ENCODE data around the gene ADORA1.

The ADORA1 gene

DNA sequence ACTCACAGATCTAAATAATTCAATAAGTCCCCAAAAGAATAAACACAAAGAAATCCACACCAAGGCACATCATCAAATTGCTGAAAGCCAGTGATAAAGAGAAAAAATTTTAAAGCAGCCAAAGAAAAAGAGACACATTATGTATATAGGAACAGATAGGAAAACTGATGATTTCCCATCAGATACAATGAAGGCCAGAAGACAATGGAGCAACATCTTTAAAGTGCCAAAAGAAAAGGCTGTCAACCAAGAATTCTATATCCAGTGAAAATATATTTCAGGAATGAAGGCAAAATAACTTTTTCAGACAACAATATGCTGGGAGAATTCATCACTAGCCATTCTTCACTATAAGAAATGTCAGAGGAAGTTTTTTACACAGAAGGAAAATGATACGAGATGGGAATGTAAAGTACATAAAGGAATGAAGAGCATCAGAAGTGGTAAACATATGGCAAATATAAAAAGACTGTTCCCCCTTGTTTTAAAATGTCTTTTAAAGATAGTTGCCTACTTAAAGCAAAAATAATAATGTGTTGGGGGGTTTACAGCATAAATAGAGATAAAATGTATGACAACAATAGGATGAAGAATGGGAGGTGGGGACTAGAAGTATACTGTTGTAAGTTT, 32.4 kb upstream of the ADORA1 start:
- no peaks in the 10 kb centered on the region for H3K9me3 ChIP-seq (ENCODE audit: control insufficient read depth in 2 of 2, low read length in 2 of 2)
- peaks cover 0 to 4% of the 10 kb centered on the region in 2 donors for H3K27me3 ChIP-seq (ENCODE audit: control insufficient read depth in 1 of 2, insufficient read depth in 2 of 2, low read length in 2 of 2)
- no peak overlapping the region for H3K4me3 ChIP-seq (ENCODE audit: low read length in 2 of 2)
- H3K4me1 ChIP-seq (ENCODE audit: control insufficient read depth, insufficient read depth, low read length): no peaks in the 10 kb centered on the region
- no peaks in the 10 kb centered on the region for H3K36me3 ChIP-seq (ENCODE audit: control insufficient read depth in 2 of 2, insufficient read depth in 2 of 2, low read length in 2 of 2)
- H3K9ac ChIP-seq (ENCODE audit: low read length in 2 of 2): no peak overlapping the region
- H3K27ac ChIP-seq (ENCODE audit: low read length): no peak overlapping the region

- Histone ChIP-seq H3K9ac (ENCODE audit: low read length in 2 of 2) (no peak overlapping the region), H3K27ac (ENCODE audit: low read length) (no peak overlapping the region), H3K27me3 (ENCODE audit: control insufficient read depth in 1 of 2, insufficient read depth in 2 of 2, low read length in 2 of 2) (peaks cover 0 to 5% of the 10 kb centered on the region in 2 donors), H3K9me3 (ENCODE audit: control insufficient read depth in 2 of 2, low read length in 2 of 2) (no peaks in the 10 kb centered on the region), H3K4me1 (ENCODE audit: control insufficient read depth, insufficient read depth, low read length) (no peaks in the 10 kb centered on the region), H3K4me3 (ENCODE audit: low read length in 2 of 2) (no peak overlapping the region), H3K36me3 (ENCODE audit: control insufficient read depth in 2 of 2, insufficient read depth in 2 of 2, low read length in 2 of 2) (no peaks in the 10 kb centered on the region)
Observed at GRCh38 chr1:203096566-203096965, 31.0 kb upstream of the ADORA1 start.

DNA sequence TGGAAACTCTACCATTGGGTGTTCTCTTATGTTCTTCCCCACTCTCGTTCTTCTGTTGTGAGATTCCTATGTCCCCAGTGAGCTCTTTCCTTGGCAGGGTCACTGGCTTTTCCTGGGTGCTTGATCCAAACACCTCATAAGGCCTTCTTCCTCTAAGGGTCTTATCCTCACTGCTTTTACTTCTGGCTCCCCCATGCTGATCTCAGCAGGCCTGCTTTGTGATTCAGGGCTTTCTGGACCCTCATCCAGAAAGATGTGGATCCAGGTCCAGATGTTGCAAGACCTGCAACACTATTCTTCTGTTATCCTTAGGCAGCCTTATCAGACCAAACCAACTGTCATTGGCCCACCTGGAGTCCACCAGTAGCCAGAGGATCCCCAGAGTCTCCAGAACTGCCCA, 30.5 kb upstream of the ADORA1 start:
- no peaks in the 10 kb centered on the region for H3K4me1 ChIP-seq (ENCODE audit: control insufficient read depth, insufficient read depth, low read length)
- no peaks in the 10 kb centered on the region for H3K36me3 ChIP-seq (ENCODE audit: control insufficient read depth in 2 of 2, insufficient read depth in 2 of 2, low read length in 2 of 2)
- H3K4me3 ChIP-seq (ENCODE audit: low read length in 2 of 2): no peak overlapping the region
- H3K9ac ChIP-seq (ENCODE audit: low read length in 2 of 2): no peak overlapping the region
- H3K9me3 ChIP-seq (ENCODE audit: control insufficient read depth in 2 of 2, low read length in 2 of 2): no peaks in the 10 kb centered on the region
- no peak overlapping the region for H3K27ac ChIP-seq (ENCODE audit: low read length)
- peaks cover 0 to 6% of the 10 kb centered on the region in 2 donors for H3K27me3 ChIP-seq (ENCODE audit: control insufficient read depth in 1 of 2, insufficient read depth in 2 of 2, low read length in 2 of 2)

DNA sequence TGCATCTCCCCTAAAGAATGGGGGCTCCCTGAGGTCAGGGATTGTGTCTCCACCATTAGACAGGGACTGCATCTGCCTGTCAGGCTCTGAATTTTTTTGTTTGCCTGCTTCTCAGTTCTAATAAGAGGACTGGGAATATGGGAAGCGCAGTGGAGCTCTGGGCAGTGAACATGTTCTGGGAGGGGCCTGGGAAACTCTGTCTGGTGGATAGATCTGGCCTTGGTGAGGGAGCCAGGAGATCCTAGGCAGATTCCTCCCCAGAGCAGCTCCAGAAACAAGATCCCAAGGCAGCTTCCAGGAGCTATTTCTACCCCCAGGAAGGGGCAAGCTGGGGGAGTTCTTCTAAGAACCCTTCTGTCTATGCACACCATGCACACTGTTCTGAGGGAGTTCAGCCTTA, 29.1 kb upstream of the ADORA1 start:
- peaks cover 0 to 10% of the 10 kb centered on the region in 2 donors for H3K27me3 ChIP-seq (ENCODE audit: control insufficient read depth in 1 of 2, insufficient read depth in 2 of 2, low read length in 2 of 2)
- H3K36me3 ChIP-seq (ENCODE audit: control insufficient read depth in 2 of 2, insufficient read depth in 2 of 2, low read length in 2 of 2): no peaks in the 10 kb centered on the region
- no peak overlapping the region for H3K27ac ChIP-seq (ENCODE audit: low read length)
- no peak overlapping the region for H3K9ac ChIP-seq (ENCODE audit: low read length in 2 of 2)
- no peaks in the 10 kb centered on the region for H3K9me3 ChIP-seq (ENCODE audit: control insufficient read depth in 2 of 2, low read length in 2 of 2)
- H3K4me1 ChIP-seq (ENCODE audit: control insufficient read depth, insufficient read depth, low read length): no peaks in the 10 kb centered on the region
- no peak overlapping the region for H3K4me3 ChIP-seq (ENCODE audit: low read length in 2 of 2)

- Histone ChIP-seq H3K36me3 (ENCODE audit: control insufficient read depth in 2 of 2, insufficient read depth in 2 of 2, low read length in 2 of 2) (no peaks in the 10 kb centered on the region), H3K27ac (ENCODE audit: low read length) (no peak overlapping the region), H3K4me3 (ENCODE audit: low read length in 2 of 2) (no peak overlapping the region), H3K9ac (ENCODE audit: low read length in 2 of 2) (no peak overlapping the region), H3K9me3 (ENCODE audit: control insufficient read depth in 2 of 2, low read length in 2 of 2) (no peaks in the 10 kb centered on the region), H3K4me1 (ENCODE audit: control insufficient read depth, insufficient read depth, low read length) (no peaks in the 10 kb centered on the region), H3K27me3 (ENCODE audit: control insufficient read depth in 1 of 2, insufficient read depth in 2 of 2, low read length in 2 of 2) (peaks cover 0 to 10% of the 10 kb centered on the region in 2 donors)
Observed at GRCh38 chr1:203098914-203099520, 28.5 kb upstream of the ADORA1 start.

- H3K4me1 ChIP-seq (ENCODE audit: control insufficient read depth, insufficient read depth, low read length): no peaks in the 10 kb centered on the region
- H3K27ac ChIP-seq (ENCODE audit: low read length): no peak overlapping the region
- H3K27me3 ChIP-seq (ENCODE audit: control insufficient read depth in 1 of 2, insufficient read depth in 2 of 2, low read length in 2 of 2): peaks cover 0 to 10% of the 10 kb centered on the region in 2 donors
- H3K4me3 ChIP-seq (ENCODE audit: low read length in 2 of 2): no peak overlapping the region
- no peaks in the 10 kb centered on the region for H3K9me3 ChIP-seq (ENCODE audit: control insufficient read depth in 2 of 2, low read length in 2 of 2)
- H3K9ac ChIP-seq (ENCODE audit: low read length in 2 of 2): no peak overlapping the region
- H3K36me3 ChIP-seq (ENCODE audit: control insufficient read depth in 2 of 2, insufficient read depth in 2 of 2, low read length in 2 of 2): no peaks in the 10 kb centered on the region
Observed at GRCh38 chr1:203099805-203100515, 27.6 kb upstream of the ADORA1 start.

GRCh38 chr1:203100516-203100869, 27.0 kb upstream of the ADORA1 start:
- no peaks in the 10 kb centered on the region for H3K36me3 ChIP-seq (ENCODE audit: control insufficient read depth in 2 of 2, insufficient read depth in 2 of 2, low read length in 2 of 2)

GRCh38 chr1:203101813-203102634, 25.5 kb upstream of the ADORA1 start:
- Histone ChIP-seq H3K36me3 (ENCODE audit: control insufficient read depth in 2 of 2, insufficient read depth in 2 of 2, low read length in 2 of 2) (no peaks in the 10 kb centered on the region), H3K4me1 (ENCODE audit: control insufficient read depth, insufficient read depth, low read length) (no peaks in the 10 kb centered on the region), H3K27me3 (ENCODE audit: control insufficient read depth in 1 of 2, insufficient read depth in 2 of 2, low read length in 2 of 2) (peaks cover 0 to 10% of the 10 kb centered on the region in 2 donors), H3K9me3 (ENCODE audit: control insufficient read depth in 2 of 2, low read length in 2 of 2) (no peaks in the 10 kb centered on the region), H3K4me3 (ENCODE audit: low read length in 2 of 2) (no peak overlapping the region), H3K27ac (ENCODE audit: low read length) (no peak overlapping the region), H3K9ac (ENCODE audit: low read length in 2 of 2) (no peak overlapping the region)

More at GRCh38 chr1:203100516-203100869, 27.0 kb upstream of the ADORA1 start:
- Histone ChIP-seq H3K9me3 (ENCODE audit: control insufficient read depth in 2 of 2, low read length in 2 of 2) (no peaks in the 10 kb centered on the region), H3K9ac (ENCODE audit: low read length in 2 of 2) (no peak overlapping the region), H3K27ac (ENCODE audit: low read length) (no peak overlapping the region), H3K4me3 (ENCODE audit: low read length in 2 of 2) (no peak overlapping the region), H3K27me3 (ENCODE audit: control insufficient read depth in 1 of 2, insufficient read depth in 2 of 2, low read length in 2 of 2) (peaks cover 0 to 10% of the 10 kb centered on the region in 2 donors), H3K4me1 (ENCODE audit: control insufficient read depth, insufficient read depth, low read length) (no peaks in the 10 kb centered on the region)

DNA sequence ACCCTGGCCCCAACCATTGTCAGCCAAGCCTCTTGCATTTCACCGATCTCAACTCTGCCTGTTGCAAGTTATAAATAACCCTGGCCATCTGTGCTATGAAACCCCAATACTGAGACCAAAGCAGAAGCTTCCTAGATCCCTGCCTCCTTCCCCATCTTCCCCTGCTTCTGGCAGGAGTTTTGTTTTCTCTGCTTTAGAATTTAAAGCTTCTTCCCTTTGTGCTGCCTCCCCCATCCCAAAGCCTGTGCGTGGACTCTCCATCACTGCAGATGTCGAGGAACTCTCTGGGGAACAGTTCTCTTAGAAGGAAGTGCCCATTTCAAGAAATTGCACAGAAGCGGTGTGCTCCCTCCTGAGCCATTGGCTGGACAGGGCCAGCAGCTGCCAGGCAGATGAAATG, 24.3 kb upstream of the ADORA1 start:
- Histone ChIP-seq H3K27me3 (ENCODE audit: control insufficient read depth in 1 of 2, insufficient read depth in 2 of 2, low read length in 2 of 2) (peaks cover 0 to 10% of the 10 kb centered on the region in 2 donors), H3K9me3 (ENCODE audit: control insufficient read depth in 2 of 2, low read length in 2 of 2) (no peaks in the 10 kb centered on the region), H3K27ac (ENCODE audit: low read length) (no peak overlapping the region), H3K36me3 (ENCODE audit: control insufficient read depth in 2 of 2, insufficient read depth in 2 of 2, low read length in 2 of 2) (no peaks in the 10 kb centered on the region), H3K4me3 (ENCODE audit: low read length in 2 of 2) (no peak overlapping the region), H3K4me1 (ENCODE audit: control insufficient read depth, insufficient read depth, low read length) (no peaks in the 10 kb centered on the region), H3K9ac (ENCODE audit: low read length in 2 of 2) (no peak overlapping the region)

DNA sequence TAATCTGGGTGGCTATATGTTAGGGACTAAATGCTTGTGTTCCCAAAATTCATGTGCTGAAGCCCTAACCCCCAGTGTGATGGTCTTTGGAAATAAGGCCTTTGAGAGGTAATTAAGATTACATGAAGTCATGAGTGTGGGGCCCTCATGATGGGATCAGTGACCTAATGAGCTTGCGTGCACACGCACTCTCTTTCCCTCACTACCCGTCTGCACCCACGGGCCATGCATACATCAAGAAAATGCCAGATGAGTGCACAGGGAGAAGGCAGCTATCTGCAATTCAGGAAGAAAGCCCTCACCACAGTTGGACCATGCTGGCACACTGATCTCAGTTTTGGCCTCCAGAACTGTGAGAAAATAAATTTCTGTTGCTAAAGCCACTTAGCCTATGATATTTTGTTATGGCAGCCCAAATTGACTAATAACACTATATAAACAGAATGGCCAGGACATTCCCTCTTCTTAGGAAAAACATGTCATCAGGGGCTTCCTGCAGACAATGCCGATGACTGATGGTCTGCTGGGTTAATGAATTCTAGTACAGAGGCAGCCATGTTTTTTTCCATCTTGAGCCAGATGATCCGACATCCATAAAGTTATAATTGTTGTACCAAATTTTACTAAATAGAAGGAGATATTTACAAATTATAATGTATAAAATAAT, 23.6 kb upstream of the ADORA1 start:
- Histone ChIP-seq H3K27me3 (ENCODE audit: control insufficient read depth in 1 of 2, insufficient read depth in 2 of 2, low read length in 2 of 2) (peaks cover 0 to 10% of the 10 kb centered on the region in 2 donors), H3K27ac (ENCODE audit: low read length) (no peak overlapping the region), H3K9ac (ENCODE audit: low read length in 2 of 2) (no peak overlapping the region), H3K4me1 (ENCODE audit: control insufficient read depth, insufficient read depth, low read length) (no peaks in the 10 kb centered on the region), H3K4me3 (ENCODE audit: low read length in 2 of 2) (no peak overlapping the region), H3K9me3 (ENCODE audit: control insufficient read depth in 2 of 2, low read length in 2 of 2) (no peaks in the 10 kb centered on the region), H3K36me3 (ENCODE audit: control insufficient read depth in 2 of 2, insufficient read depth in 2 of 2, low read length in 2 of 2) (no peaks in the 10 kb centered on the region)

Measured in stomach smooth muscle (tissue), 2 donors.